22Rv1 (cell line): Measurements from ENCODE around the gene KRT71.

ENCODE experiments used
- CTCF ChIP-seq: fragments of 450-650 bp; IDR thresholded peaks from 2 replicates; pipeline ENCODE4 v1.5.1; 2017; ENCODE audit warnings: mild to moderate bottlenecking
- ZFX ChIP-seq: fragments of 450-650 bp; IDR thresholded peaks from 2 replicates; pipeline ENCODE4 v1.6.1; 2017; ENCODE audit warnings: antibody characterized with exemption, borderline replicate concordance

- no peak for TF ChIP-seq CTCF
- TF ChIP-seq ZFX: no peak
Measured at GRCh38 chr12:52590021-52590420, 37.1 kb upstream of the KRT71 start.
